Caco-2 (cell line): ENCODE data around the gene ADAD2. TPM values are rescaled to one million over a fixed set of nuclear protein-coding genes. Genes with fewer than 3 reads are reported as not detected.

ENCODE experiments used
- BruUV-seq: library from RNA; stranded (reverse); fragments of 400-500 nt; replicated peaks from 2 replicates; lab custom pipeline; 2021; lab: Mats Ljungman, UMichigan
- CTCF ChIA-PET: fragments of 300-600 bp; sonication (Branson Sonifier 250); formaldehyde crosslinking; loops from one replicate; lab custom pipeline; 2022; ENCODE audit warnings: antibody characterized with exemption; lab: Charles Lee
- POLR2A ChIA-PET: fragments of 300-600 bp; sonication (Branson Sonifier 250); formaldehyde crosslinking; loops from one replicate; lab custom pipeline; 2022; ENCODE audit warnings: antibody characterized with exemption; lab: Charles Lee
- DNase-seq, 2 experiments: peaks; one replicate each; pipeline versions ENCODE4 v3.0.0 to v3.0.0-alpha.2; 2020 to 2022
- H3K27me3 ChIP-seq: replicated peaks from 2 replicates; pipeline ENCODE4 v1.6.0; 2011; ENCODE audit warnings: low read length; ENCODE audit not compliant: control insufficient read depth, insufficient read depth
- H3K36me3 ChIP-seq: 2 replicates; pipeline ENCODE4 v1.5.1; 2011; ENCODE audit warnings: low read length; ENCODE audit not compliant: control insufficient read depth, insufficient read depth
- H3K4me1 ChIP-seq: fragments of 250-450 bp; sonication (Bioruptor Pico); 2 replicates; pipeline ENCODE4 v1.5.1; 2020; ENCODE audit warnings: mild to moderate bottlenecking
- H3K4me3 ChIP-seq: 2 replicates; pipeline ENCODE4 v1.5.1; 2011; ENCODE audit warnings: low read depth, mild to moderate bottlenecking, control low read depth, low read length
- H3K9me3 ChIP-seq: fragments of 250-450 bp; sonication (Bioruptor Pico); 2 replicates; pipeline ENCODE4 v1.5.1; 2020; ENCODE audit warnings: mild to moderate bottlenecking, moderate library complexity
- H3K27ac Mint-ChIP-seq: one replicate; pipeline ENCODE4 v1.8.0; 2022; ENCODE audit warnings: mixed read lengths; ENCODE audit not compliant: unreplicated experiment
- H3K27me3 Mint-ChIP-seq: one replicate; pipeline ENCODE4 v1.8.0; 2022; ENCODE audit warnings: mixed read lengths; ENCODE audit not compliant: insufficient read depth, unreplicated experiment
- H3K36me3 Mint-ChIP-seq: one replicate; pipeline ENCODE4 v1.8.0; 2022; ENCODE audit warnings: mild to moderate bottlenecking, mixed read lengths; ENCODE audit not compliant: insufficient read depth, unreplicated experiment
- H3K4me1 Mint-ChIP-seq: one replicate; pipeline ENCODE4 v1.8.0; 2022; ENCODE audit warnings: low read depth, mixed read lengths; ENCODE audit not compliant: unreplicated experiment
- H3K4me3 Mint-ChIP-seq: one replicate; pipeline ENCODE4 v1.8.0; 2022; ENCODE audit warnings: mild to moderate bottlenecking, moderate library complexity, mixed read lengths; ENCODE audit not compliant: unreplicated experiment
- H3K9me3 Mint-ChIP-seq: one replicate; pipeline ENCODE4 v1.8.0; 2022; ENCODE audit warnings: mixed read lengths; ENCODE audit not compliant: unreplicated experiment
- intact Hi-C: fragments of 100-400 bp; cut with micrococcal nuclease; formaldehyde crosslinking; loops from one replicate; pipeline ENCODE4 v1.10.0; 2022; ENCODE audit not compliant: unreplicated experiment
- total RNA-seq: library from RNA; stranded (reverse); gene quantifications from 2 replicates; pipeline ENCODE4 v1.2.3, GENCODE V29; 2022
- TF ChIP-seq, protein P1 (sequence below), 2 experiments: fragments of 200-600 bp in 1 of 2; IDR thresholded peaks; 1 replicate in 1 of 2; 2 replicates in 1 of 2; pipeline versions ENCODE4 v1.5.1 to v1.8.0; 2011 to 2022; ENCODE audit warnings: antibody characterized with exemption in 1 of 2, control low read depth in 1 of 2, inconsistent platforms in 1 of 2, low read depth in 1 of 2, low read length in 1 of 2, mild to moderate bottlenecking in 1 of 2, moderate library complexity in 1 of 2; ENCODE audit not compliant: insufficient read depth in 1 of 2, severe bottlenecking in 1 of 2, unreplicated experiment in 1 of 2

ADAD2 gene
- total RNA-seq, 1 experiment from 2014 or later: not detected

DNA sequence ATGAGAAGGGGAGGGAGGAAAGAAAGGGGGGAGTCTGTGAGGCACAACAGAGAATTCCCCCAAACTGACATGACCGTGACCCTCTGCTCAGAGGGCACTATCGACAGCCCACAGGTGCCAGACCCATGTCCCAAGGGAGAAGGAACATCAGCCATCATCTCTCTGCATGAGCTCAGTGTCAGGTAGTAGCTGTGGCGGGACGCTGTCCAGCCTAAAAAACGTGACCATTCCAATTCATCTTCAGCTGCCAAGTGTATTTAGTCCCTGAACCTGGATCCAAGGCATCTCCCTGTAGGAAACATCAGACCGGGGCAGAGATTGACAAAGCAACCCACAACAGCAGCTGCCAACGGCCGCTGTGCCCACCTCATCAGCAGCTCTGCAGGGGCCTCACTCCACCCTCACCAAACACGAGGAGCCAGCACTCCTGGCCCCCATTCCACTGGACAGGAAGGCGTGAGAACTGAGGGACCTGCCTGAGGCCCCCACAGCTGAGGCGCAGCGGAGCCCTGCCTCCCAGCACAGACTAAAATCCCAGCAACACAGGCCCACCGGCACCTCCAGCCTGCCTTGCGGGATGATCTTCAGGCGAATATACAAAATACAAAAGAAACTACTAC, 12.7 kb upstream of the ADAD2 start:
- Histone ChIP-seq H3K27me3 (no peaks in the 10 kb centered on the region), H3K4me3 (no peak overlapping the region), H3K36me3 (peaks cover 1% of the 10 kb centered on the region), H3K4me1 (peaks cover 16% of the 10 kb centered on the region), H3K9me3 (no peaks in the 10 kb centered on the region)
- CTCF ChIA-PET: interaction anchor here (0.6 to 1.8 kb wide), 3 partner anchors 8 to 22 kb away, joined by 3 to 12 read pairs (median 6); partner anchors contain the start of gene TAF1C
- intact Hi-C loops: no loop called here
- BruUV-seq: TSS peak; percentile 10
- H3K4me3 Mint-ChIP-seq: no peak overlapping the region
- H3K27me3 Mint-ChIP-seq: no peaks in the 10 kb centered on the region
- TF ChIP-seq, protein P1, sequence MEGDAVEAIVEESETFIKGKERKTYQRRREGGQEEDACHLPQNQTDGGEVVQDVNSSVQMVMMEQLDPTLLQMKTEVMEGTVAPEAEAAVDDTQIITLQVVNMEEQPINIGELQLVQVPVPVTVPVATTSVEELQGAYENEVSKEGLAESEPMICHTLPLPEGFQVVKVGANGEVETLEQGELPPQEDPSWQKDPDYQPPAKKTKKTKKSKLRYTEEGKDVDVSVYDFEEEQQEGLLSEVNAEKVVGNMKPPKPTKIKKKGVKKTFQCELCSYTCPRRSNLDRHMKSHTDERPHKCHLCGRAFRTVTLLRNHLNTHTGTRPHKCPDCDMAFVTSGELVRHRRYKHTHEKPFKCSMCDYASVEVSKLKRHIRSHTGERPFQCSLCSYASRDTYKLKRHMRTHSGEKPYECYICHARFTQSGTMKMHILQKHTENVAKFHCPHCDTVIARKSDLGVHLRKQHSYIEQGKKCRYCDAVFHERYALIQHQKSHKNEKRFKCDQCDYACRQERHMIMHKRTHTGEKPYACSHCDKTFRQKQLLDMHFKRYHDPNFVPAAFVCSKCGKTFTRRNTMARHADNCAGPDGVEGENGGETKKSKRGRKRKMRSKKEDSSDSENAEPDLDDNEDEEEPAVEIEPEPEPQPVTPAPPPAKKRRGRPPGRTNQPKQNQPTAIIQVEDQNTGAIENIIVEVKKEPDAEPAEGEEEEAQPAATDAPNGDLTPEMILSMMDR (IDR thresholded peaks at IDR 0.05; ENCODE audit: insufficient read depth in 1 of 2, low read depth in 1 of 2, low read length in 1 of 2, severe bottlenecking in 1 of 2, unreplicated experiment in 1 of 2): no peak
- no peaks in the 10 kb centered on the region for H3K9me3 Mint-ChIP-seq
- H3K4me1 Mint-ChIP-seq: no peaks in the 10 kb centered on the region
- H3K27ac Mint-ChIP-seq: no peak overlapping the region
- peaks cover 14% of the 10 kb centered on the region for H3K36me3 Mint-ChIP-seq
- POLR2A ChIA-PET: no interaction called here
- DNase-seq: no peak

DNA sequence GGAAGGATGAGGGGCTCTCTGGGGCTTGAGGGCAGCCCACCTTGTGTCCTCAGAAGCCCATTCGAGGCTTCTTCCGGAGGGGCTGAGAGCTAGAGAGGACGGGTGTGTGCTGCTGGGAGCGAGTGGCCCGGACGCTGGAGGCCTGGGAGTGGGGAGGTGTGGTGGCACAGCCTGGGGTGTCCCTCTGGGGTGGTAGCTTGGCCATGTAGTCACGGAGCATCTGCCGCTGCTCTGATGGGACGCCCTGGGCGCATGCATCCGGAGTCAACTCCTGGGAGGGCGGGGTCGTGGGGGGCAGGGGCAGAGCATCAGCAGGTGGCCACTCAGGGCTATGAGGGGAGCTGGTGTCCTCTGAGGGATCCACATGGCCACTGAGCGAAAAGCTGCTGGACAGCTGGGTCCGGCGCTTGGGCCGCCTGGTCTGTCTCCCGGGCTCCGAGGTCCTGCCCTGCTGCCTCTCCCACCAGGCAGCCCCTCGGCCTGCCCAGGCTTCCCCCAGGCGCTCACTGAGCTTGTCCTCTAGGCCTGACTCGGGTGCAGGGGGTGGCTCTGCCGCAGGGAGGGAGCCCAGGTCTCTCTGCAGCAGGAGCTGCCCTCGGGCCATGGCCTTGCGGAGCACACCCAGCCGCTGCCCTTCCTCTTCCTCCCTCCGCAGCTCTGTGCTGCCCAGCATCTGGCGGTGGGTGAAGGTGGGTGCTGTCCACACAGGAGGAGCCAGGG, 11.9 kb upstream of the ADAD2 start:
- no peak overlapping the region for H3K27ac Mint-ChIP-seq
- intact Hi-C loops: no loop called here
- no peak overlapping the region for H3K4me3 ChIP-seq
- no peak for DNase-seq
- ChIA-PET POLR2A (no interaction called here), CTCF (interaction anchor here (0.8 to 1.6 kb wide), 2 partner anchors 23 to 129 kb away, joined by 3 to 6 read pairs; no protein-coding TSS in a partner anchor)
- no TSS peak for BruUV-seq
- H3K36me3 Mint-ChIP-seq: peaks cover 17% of the 10 kb centered on the region
- H3K9me3 Mint-ChIP-seq: no peaks in the 10 kb centered on the region
- peaks cover 3% of the 10 kb centered on the region for H3K36me3 ChIP-seq
- TF ChIP-seq, protein P1 (IDR thresholded peaks at IDR 0.05; ENCODE audit: insufficient read depth in 1 of 2, low read depth in 1 of 2, low read length in 1 of 2, severe bottlenecking in 1 of 2, unreplicated experiment in 1 of 2): no peak
- H3K4me1 Mint-ChIP-seq: no peaks in the 10 kb centered on the region
- no peaks in the 10 kb centered on the region for H3K27me3 Mint-ChIP-seq
- no peaks in the 10 kb centered on the region for H3K27me3 ChIP-seq
- no peaks in the 10 kb centered on the region for H3K9me3 ChIP-seq
- peaks cover 16% of the 10 kb centered on the region for H3K4me1 ChIP-seq
- H3K4me3 Mint-ChIP-seq: no peak overlapping the region

DNA sequence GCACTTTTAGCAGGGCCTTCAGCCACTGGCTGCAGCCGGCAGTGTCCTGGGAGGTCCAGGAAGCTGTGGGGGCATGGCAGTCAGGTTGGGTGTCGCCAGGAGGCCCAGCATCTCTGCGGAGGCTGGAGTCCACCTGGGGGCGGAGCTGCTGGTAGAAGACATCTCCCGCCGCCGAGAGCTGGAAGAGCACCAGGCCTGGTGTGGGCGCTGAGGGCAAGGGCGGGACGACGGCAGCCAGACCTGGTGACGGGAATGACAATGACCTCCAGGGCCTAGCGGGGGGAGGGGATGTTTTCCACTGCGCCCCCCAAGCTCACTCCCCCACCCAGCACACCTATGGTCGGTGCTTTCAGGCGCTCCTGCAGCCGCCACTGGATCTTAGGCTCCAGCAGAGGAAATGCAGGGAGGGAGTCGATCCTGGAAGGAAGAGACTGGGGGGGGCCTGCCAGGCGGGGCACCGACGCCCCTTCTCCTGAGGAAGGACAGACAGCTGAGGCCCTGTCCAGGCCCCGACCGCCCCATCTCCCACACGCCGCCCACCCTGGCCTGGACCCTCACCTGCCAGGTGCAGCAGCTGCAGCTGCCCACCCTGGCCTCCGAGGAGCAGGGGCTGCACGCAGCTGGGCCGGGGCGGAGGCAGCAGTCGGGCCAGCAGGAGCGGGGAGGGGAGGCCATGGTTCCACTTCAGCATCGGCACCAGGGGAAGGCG, 11.2 kb upstream of the ADAD2 start:
- Histone ChIP-seq H3K36me3 (peaks cover 3% of the 10 kb centered on the region), H3K4me1 (peaks cover 16% of the 10 kb centered on the region), H3K9me3 (no peaks in the 10 kb centered on the region), H3K27me3 (no peaks in the 10 kb centered on the region), H3K4me3 (no peak overlapping the region)
- BruUV-seq: no TSS peak
- no peaks in the 10 kb centered on the region for H3K27me3 Mint-ChIP-seq
- H3K36me3 Mint-ChIP-seq: peaks cover 24% of the 10 kb centered on the region
- TF ChIP-seq, protein P1 (IDR thresholded peaks at IDR 0.05; ENCODE audit: insufficient read depth in 1 of 2, low read depth in 1 of 2, low read length in 1 of 2, severe bottlenecking in 1 of 2, unreplicated experiment in 1 of 2): no peak
- no peak for DNase-seq
- intact Hi-C loops: loop anchor here (10.0 kb wide), 1 partner anchor 305 kb away; no protein-coding TSS in a partner anchor
- no peaks in the 10 kb centered on the region for H3K4me1 Mint-ChIP-seq
- POLR2A ChIA-PET: no interaction called here
- CTCF ChIA-PET: interaction anchor here (0.8 kb wide), 1 partner anchor 128 kb away, joined by 3 read pairs; no protein-coding TSS in a partner anchor
- no peak overlapping the region for H3K4me3 Mint-ChIP-seq
- H3K27ac Mint-ChIP-seq: no peak overlapping the region
- no peaks in the 10 kb centered on the region for H3K9me3 Mint-ChIP-seq
